Heart left ventricle (tissue), 16 donors: Measurements from ENCODE around the gene MCF2L. TPM values are rescaled to one million over a fixed set of nuclear protein-coding genes. Genes with fewer than 3 reads are reported as not detected.
A peak's percentile ranks its signal among the peaks of the same experiment; 100 is the strongest.

Experiments used
- ATAC-seq, 4 donors: fragments of 200-7000 bp; cut with Tn5 transposase; one replicate each; pipeline ENCODE4 v1.9.1; 2020 to 2022; ENCODE audit warnings: moderate library complexity in 4 of 4, mild to moderate bottlenecking in 3 of 4, moderate number of reproducible peaks in 1 of 4
- DNase-seq, 5 donors: peaks; one replicate each; pipeline ENCODE4 v3.0.0-alpha.2; 2020
- H3K27ac ChIP-seq, 12 donors: fragments of 200-600 bp; sonication (generic) in 4 of 12; one replicate each; pipeline versions ENCODE4 v1.5.0 to v1.8.0; 2016 to 2022; ENCODE audit warnings: mild to moderate bottlenecking in 2 of 12
- H3K27me3 ChIP-seq, 9 donors: fragments of 200-600 bp; sonication (generic) in 2 of 9; one replicate each; pipeline versions ENCODE4 v1.5.1 to v1.8.0; 2016 to 2022; ENCODE audit warnings: mild to moderate bottlenecking in 3 of 9
- H3K36me3 ChIP-seq, 9 donors: fragments of 200-600 bp; sonication (generic) in 2 of 9; one replicate each; pipeline versions ENCODE4 v1.5.0 to v1.8.0; 2018 to 2022; ENCODE audit warnings: mild to moderate bottlenecking in 2 of 9
- H3K4me1 ChIP-seq, 12 donors: fragments of 200-600 bp; sonication (generic) in 4 of 12; one replicate each; pipeline versions ENCODE4 v1.5.0 to v1.8.0; 2016 to 2022; ENCODE audit warnings: mild to moderate bottlenecking in 3 of 12
- H3K4me3 ChIP-seq, 12 donors: fragments of 200-600 bp; sonication (generic) in 4 of 12; one replicate each; pipeline versions ENCODE4 v1.5.0 to v1.8.0; 2017 to 2022; ENCODE audit warnings: mild to moderate bottlenecking in 9 of 12, moderate library complexity in 4 of 12
- H3K9me3 ChIP-seq, 12 donors: fragments of 200-600 bp; sonication (generic) in 4 of 12; one replicate each; pipeline versions ENCODE4 v1.5.0 to v1.8.0; 2016 to 2022; ENCODE audit warnings: mild to moderate bottlenecking in 1 of 12
- POLR2A ChIP-seq, 2 donors: fragments of 450-650 bp; IDR thresholded peaks; one replicate each; pipeline ENCODE4 v1.6.1; 2017; ENCODE audit warnings: antibody characterized with exemption in 2 of 2, mild to moderate bottlenecking in 2 of 2, moderate library complexity in 2 of 2
- WGBS, 4 donors: extraction: QIAGEN DNeasy Blood & Tissue Kit in 2 of 4; methylation state at CpG; one replicate each; pipeline versions ENCODE4 v1.1.5 to v1.1.7; 2013 to 2018; 5-methylcytosine and 5-hydroxymethylcytosine counted together
- intact Hi-C, 10 donors: fragments of 100-400 bp; cut with DNase I; formaldehyde crosslinking; loops; one replicate each; pipeline versions ENCODE4 v1.11.1 to v1.14.2; 2022
- polyA plus RNA-seq, 2 donors: library from polyadenylated mRNA; stranded (reverse); fragments of 200-250 nt; gene quantifications; one replicate each; pipeline ENCODE4 v1.2.3, GENCODE V29; 2013
- total RNA-seq, 9 donors: library from RNA; depleted of rRNA in 2 of 9; stranded (reverse); fragments of >200 nt in 2 of 9; fragmentation: NEBNext Ultra II Directional in 3 of 9; extraction: Animal tissue kit (Norgen Biotek cat#: 25700) in 3 of 9; gene quantifications; one replicate each; pipeline versions ENCODE4 v1.1.0 to v1.2.4, GENCODE V29; 2016 to 2023
- TF ChIP-seq, protein P1 (sequence below), 12 donors: fragments of 200-600 bp; sonication (generic) in 4 of 12; IDR thresholded peaks; one replicate each; pipeline versions ENCODE4 v1.5.0 to v1.8.0; 2018 to 2022; ENCODE audit warnings: antibody characterized with exemption in 12 of 12, mild to moderate bottlenecking in 5 of 12
- donor health status: ischemic (EF 13 %, LVEDD 7.1; RV severe dilation, severe dysfunction).
- donor health status: healthy with polysubstance abuse.
- donor health status: DM: no; HTN: yes; CAD: no.
- donor health status: DM: no; HTN: no; CAD: no.
- donor health status: ischemic (EF 25% LVEDD 6.9; RV normal size, moderate dysfunction).
- donor health status: ischemic (EF 25% LVEDD 5.7; RV mildly dilated, moderate dysfunction).
- donor health status: healthy.
- donor health status: DM: yes; HTN: yes; CAD: no.
- donor health status: ischemic (EF 35%, LVEDD 5.7; RV mildly dilated, moderate dysfunction).
- donor health status: nonischemic (EF 11% LVEDD 7.7; RV severe dilation, severe dysfunction).
- donor health status: DM: yes; HTN: yes; CAD: no.
- donor health status: PGD.
- donor health status: ischemic (EF 29% LVEDD 5.4; RV normal size, mild dysfunction).
- donor health status: nonischemic (EF 23%, LVEDD 6.1; RV moderate dilation, normal function).

MCF2L gene
- total and polyA plus RNA-seq, 11 donors: 26.0 to 61.0 (median 42.7) TPM

DNA sequence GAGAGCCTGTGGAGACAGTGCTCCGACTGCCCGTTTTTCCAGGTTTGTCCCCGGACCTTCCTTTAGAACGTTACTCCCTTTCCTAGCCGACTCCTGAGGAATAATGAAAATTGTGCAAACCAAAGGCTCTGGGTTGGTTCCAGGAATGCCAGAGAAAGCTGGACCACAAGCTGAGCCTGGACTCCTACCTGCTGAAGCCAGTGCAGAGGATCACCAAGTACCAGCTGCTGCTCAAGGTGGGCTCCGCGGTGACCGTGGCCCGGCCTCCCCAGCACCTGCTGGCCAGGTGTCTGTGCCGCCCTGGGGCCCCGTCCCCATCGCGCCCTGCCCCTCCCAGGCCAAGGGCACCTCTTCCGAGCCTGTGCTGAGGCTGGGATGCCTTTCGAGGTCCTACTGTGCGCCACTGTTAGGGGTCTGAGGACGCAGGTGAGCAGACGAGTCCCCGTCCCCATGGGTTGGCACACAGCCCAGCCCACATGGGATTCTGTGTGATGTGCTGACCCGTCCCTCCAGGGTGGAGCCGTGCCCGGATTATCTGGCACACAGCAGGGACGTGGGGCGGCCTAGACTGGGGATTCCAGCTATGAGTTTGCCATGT lies 116.0 kb downstream of the MCF2L start:
- Histone ChIP-seq H3K27me3 (no peaks in the 10 kb centered on the region), H3K36me3 (peaks cover 0 to 54% (median 35%) of the 10 kb centered on the region in 9 donors), H3K27ac (no peak overlapping the region), H3K4me1 (peaks cover 0 to 9% (median under 1%) of the 10 kb centered on the region in 12 donors), H3K4me3 (no peak overlapping the region), H3K9me3 (no peaks in the 10 kb centered on the region)
- ATAC-seq (no peak), DNase-seq (peak in 3 of 5 donors; percentile 21 to 51 (median 31))
- intact Hi-C loops: no loop called here
- WGBS, 4 donors: 86 to 94% (median 90%) methylated on average over 16 to 24 of the region's 24 CpGs
- no peak for TF ChIP-seq POLR2A (IDR thresholded peaks at IDR 0.05)
- TF ChIP-seq, protein P1, sequence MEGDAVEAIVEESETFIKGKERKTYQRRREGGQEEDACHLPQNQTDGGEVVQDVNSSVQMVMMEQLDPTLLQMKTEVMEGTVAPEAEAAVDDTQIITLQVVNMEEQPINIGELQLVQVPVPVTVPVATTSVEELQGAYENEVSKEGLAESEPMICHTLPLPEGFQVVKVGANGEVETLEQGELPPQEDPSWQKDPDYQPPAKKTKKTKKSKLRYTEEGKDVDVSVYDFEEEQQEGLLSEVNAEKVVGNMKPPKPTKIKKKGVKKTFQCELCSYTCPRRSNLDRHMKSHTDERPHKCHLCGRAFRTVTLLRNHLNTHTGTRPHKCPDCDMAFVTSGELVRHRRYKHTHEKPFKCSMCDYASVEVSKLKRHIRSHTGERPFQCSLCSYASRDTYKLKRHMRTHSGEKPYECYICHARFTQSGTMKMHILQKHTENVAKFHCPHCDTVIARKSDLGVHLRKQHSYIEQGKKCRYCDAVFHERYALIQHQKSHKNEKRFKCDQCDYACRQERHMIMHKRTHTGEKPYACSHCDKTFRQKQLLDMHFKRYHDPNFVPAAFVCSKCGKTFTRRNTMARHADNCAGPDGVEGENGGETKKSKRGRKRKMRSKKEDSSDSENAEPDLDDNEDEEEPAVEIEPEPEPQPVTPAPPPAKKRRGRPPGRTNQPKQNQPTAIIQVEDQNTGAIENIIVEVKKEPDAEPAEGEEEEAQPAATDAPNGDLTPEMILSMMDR (IDR thresholded peaks at IDR 0.05): no peak

DNA sequence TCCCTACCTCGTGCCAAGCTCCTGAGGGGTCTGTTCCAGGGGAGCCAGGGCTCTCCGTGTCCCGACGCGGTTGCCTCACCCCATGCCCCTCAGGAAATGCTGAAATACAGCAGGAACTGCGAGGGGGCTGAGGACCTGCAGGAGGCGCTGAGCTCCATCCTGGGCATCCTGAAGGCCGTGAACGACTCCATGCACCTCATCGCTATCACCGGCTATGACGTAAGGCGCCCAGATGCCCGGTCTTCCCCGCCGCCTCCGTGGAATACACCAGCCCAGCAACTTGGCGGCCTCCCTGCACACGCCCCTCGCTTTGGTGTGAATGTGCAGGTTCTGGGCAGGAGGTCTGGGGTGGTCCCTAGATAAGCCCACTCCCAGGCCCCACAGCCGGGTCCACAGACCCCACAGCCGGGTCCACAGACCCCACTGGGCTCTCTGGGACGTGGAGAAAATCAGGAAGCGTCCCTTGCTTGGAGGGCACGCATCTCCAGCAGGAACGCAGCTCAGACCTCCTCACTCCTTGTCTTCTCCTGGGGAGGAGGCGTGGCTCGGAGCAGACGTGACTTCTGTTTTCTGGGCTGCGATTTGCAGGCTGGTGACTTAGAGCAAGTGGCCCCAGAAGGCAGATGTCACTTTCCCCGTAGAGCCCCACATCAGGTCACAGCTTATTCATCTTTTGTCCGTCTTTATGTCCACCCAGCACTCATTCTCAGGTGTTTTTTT lies 117.2 kb downstream of the MCF2L start:
- no peaks in the 10 kb centered on the region for H3K27me3 ChIP-seq
- WGBS, 4 donors: 83 to 86% (median 85%) methylated on average over 24 to 32 of the region's 32 CpGs
- H3K4me3 ChIP-seq: no peak overlapping the region
- TF ChIP-seq POLR2A (IDR thresholded peaks at IDR 0.05): no peak
- TF ChIP-seq, protein P1 (IDR thresholded peaks at IDR 0.05): no peak
- no peaks in the 10 kb centered on the region for H3K9me3 ChIP-seq
- no peak overlapping the region for H3K27ac ChIP-seq
- intact Hi-C loops: no loop called here
- H3K4me1 ChIP-seq: peaks cover 0 to 9% (median under 1%) of the 10 kb centered on the region in 12 donors
- DNase-seq: peak in 3 of 5 donors; percentile 19 to 37 (median 19)
- ATAC-seq: no peak
- peaks cover 0 to 62% (median 39%) of the 10 kb centered on the region in 9 donors for H3K36me3 ChIP-seq

DNA sequence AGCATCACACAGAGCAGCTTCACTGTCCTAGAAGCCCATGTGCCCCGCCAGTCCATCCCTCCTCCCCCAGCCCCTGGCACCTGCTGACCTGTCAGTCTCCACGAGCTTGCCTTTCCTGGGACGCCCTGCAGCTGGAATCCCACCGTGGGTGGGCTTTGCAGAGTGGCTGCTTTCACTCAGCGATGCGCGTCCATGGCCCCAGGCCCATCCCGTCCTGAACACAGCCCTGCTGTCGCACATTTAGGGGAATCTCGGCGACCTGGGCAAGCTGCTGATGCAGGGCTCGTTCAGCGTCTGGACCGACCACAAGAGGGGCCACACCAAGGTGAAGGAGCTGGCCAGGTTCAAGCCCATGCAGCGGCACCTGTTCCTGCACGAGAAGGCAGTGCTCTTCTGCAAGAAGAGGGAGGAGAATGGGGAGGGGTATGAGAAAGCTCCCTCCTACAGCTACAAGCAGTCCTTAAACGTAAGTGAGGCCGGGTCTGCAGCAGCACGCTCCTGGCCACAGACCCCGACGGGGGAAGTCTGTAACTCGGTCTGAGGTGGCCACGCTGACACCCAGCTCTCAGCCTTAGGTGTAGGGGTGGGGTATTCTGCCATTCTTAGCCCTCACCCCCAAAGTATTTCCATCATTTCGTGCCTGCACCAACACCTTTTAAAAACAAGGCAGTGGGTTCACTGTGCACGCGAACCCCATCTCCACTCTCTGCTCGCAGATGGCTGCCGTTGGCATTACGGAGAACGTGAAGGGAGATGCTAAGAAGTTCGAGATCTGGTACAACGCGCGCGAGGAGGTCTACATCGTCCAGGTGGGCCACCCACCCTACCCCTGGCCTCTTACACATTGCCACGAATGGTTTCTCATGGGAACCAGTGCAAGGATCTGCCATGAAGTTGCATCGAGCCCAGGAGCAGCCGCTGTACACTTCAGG lies 118.2 kb downstream of the MCF2L start:
- Histone ChIP-seq H3K4me3 (no peak overlapping the region), H3K27me3 (no peaks in the 10 kb centered on the region), H3K9me3 (no peaks in the 10 kb centered on the region), H3K36me3 (peaks cover 0 to 65% (median 38%) of the 10 kb centered on the region in 9 donors), H3K4me1 (peaks cover 0 to 9% (median under 1%) of the 10 kb centered on the region in 12 donors), H3K27ac (no peak overlapping the region)
- WGBS, 4 donors: 87 to 92% (median 89%) methylated on average over 34 to 39 of the region's 39 CpGs
- ATAC-seq (no peak), DNase-seq (peak in 3 of 5 donors; percentile 18 to 59 (median 25))
- intact Hi-C loops: no loop called here
- no peak for TF ChIP-seq POLR2A (IDR thresholded peaks at IDR 0.05)
- TF ChIP-seq, protein P1 (IDR thresholded peaks at IDR 0.05): no peak
